Ovary (tissue), 9 donors: ENCODE measurements around the gene CDC6. TPM values are rescaled to one million over a fixed set of nuclear protein-coding genes. Genes with fewer than 3 reads are reported as not detected.
A peak's percentile ranks its signal among the peaks of the same experiment; 100 is the strongest.

ENCODE experiments used
- DNase-seq, 5 donors: peaks; one replicate each; pipeline ENCODE4 v3.0.0-alpha.2; 2019 to 2020
- H3K27ac ChIP-seq, 2 donors: fragments of 200-600 bp; one replicate each; pipeline versions ENCODE4 v1.5.1 to v1.8.0; 2019 to 2022
- H3K27me3 ChIP-seq: fragments of 200-600 bp; one replicate; pipeline ENCODE4 v1.8.0; 2022
- H3K36me3 ChIP-seq: fragments of 200-600 bp; sonication (generic); one replicate; pipeline ENCODE4 v1.5.1; 2019
- H3K4me1 ChIP-seq: one replicate; pipeline ENCODE4 v1.8.1; 2013; ENCODE audit warnings: mild to moderate bottlenecking, moderate library complexity; ENCODE audit not compliant: insufficient read depth
- H3K4me3 ChIP-seq: fragments of 200-600 bp; sonication (generic); one replicate; pipeline ENCODE4 v1.5.1; 2017
- H3K9me3 ChIP-seq, 2 donors: fragments of 200-600 bp in 1 of 2; sonication (generic) in 1 of 2; one replicate each; pipeline versions ENCODE4 v1.5.1 to v1.8.1; 2013 to 2019; ENCODE audit warnings: mild to moderate bottlenecking in 1 of 2, moderate library complexity in 1 of 2
- CTCF ChIP-seq, 3 donors: fragments of 450-650 bp in 2 of 3; fragments of 200-600 bp in 1 of 3; IDR thresholded peaks; one replicate each; pipeline versions ENCODE4 v1.5.1 to v1.8.0; 2016 to 2022; ENCODE audit warnings: antibody characterized with exemption in 3 of 3, mild to moderate bottlenecking in 1 of 3
- EP300 ChIP-seq: sonication (generic); formaldehyde crosslinking; IDR thresholded peaks from one replicate; pipeline ENCODE4 v1.6.1; 2017; ENCODE audit warnings: antibody characterized with exemption
- POLR2A ChIP-seq: fragments of 450-650 bp; IDR thresholded peaks from one replicate; pipeline ENCODE4 v1.6.1; 2017; ENCODE audit warnings: antibody characterized with exemption, mild to moderate bottlenecking, moderate library complexity
- WGBS, 3 donors: extraction: QIAGEN DNeasy Blood & Tissue Kit in 1 of 3; methylation state at CpG; one replicate each; pipeline versions ENCODE4 v1.1.5 to v1.1.7; 2013 to 2017; 5-methylcytosine and 5-hydroxymethylcytosine counted together
- intact Hi-C, 4 donors: fragments of 100-400 bp; cut with DNase I; formaldehyde crosslinking; loops; one replicate each; pipeline versions ENCODE4 v1.11.0 to v1.15.1; 2022 to 2023
- polyA plus RNA-seq, 2 donors: library from polyadenylated mRNA; stranded (reverse); fragments of 200-250 nt in 1 of 2; fragments of 350-450 nt in 1 of 2; fragmentation: Illumina TruSeq in 1 of 2; extraction: RNeasy Lipid Tissue Mini Kit (QIAGEN cat#74804) in 1 of 2; gene quantifications; one replicate each; pipeline ENCODE4 v1.2.3, GENCODE V29; 2013 to 2014
- total RNA-seq, 7 donors: library from RNA; depleted of rRNA in 2 of 7; stranded (reverse); fragments of >200 nt in 2 of 7; fragmentation: NEBNext Ultra II Directional in 3 of 7; extraction: Animal tissue kit (Norgen Biotek cat#: 25700) in 3 of 7; gene quantifications; one replicate each; pipeline versions ENCODE4 v1.1.0 to v1.2.4, GENCODE V29; 2016 to 2023
- donor health status: DM: no; HTN: no; CAD: no; lungs with moderate emphysema.
- donor health status: DM: no; HTN: no; CAD: no.
- donor health status: Bipolar disorder and iron deficiency.
- donor health status: DM: yes; HTN: yes; CAD: no.
- donor health status: DM: no; HTN: no; CAD: no.
- donor health status: DM: yes; HTN: yes; CAD: no.

The CDC6 gene
- total and polyA plus RNA-seq, 9 donors, result 0.34 to 3.8 (median 0.80) TPM

- Histone ChIP-seq H3K36me3 (no peaks in the 10 kb centered on the region), H3K4me3 (no peak overlapping the region), H3K27ac (no peak overlapping the region), H3K9me3 (no peaks in the 10 kb centered on the region), H3K27me3 (no peaks in the 10 kb centered on the region), H3K4me1 (peaks cover 36% of the 10 kb centered on the region)
- 73 to 81% (median 79%) methylated on average over 8 of the region's 8 CpGs for WGBS, 3 donors
- DNase-seq, result no peak
- TF ChIP-seq EP300 (no peak), CTCF (IDR thresholded peaks at IDR 0.05) (no peak), POLR2A (no peak)
- intact Hi-C loops, result no loop called here
Observed at GRCh38 chr17:40337351-40337750, 49.7 kb downstream of the CDC6 start.

DNA sequence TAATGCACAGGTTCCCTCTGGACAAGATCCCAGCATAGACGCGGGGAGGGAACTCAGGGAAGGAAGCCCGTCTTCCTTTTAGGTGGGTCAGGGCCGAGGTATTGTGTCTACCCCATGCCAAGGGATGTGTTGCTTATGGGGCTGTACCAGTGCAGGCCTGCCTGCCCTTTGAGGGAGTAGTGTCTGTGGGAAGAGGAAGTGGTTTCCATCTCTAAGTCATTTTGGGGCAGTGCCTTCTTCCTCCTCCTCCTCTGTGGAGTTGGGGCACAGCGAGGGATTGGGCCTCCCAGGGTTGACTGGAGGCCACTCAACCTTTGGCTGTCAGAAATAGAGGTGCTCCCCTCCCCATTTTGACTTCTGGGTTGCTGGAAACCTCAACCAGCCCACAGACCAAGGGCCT lies 50.4 kb downstream of the CDC6 start:
- Histone ChIP-seq H3K27me3 (no peaks in the 10 kb centered on the region), H3K36me3 (no peaks in the 10 kb centered on the region), H3K9me3 (no peaks in the 10 kb centered on the region), H3K4me3 (no peak overlapping the region), H3K27ac (no peak overlapping the region), H3K4me1 (peaks cover 30% of the 10 kb centered on the region)
- no peak for DNase-seq
- WGBS, 3 donors, result 86 to 98% (median 86%) methylated on average over 5 of the region's 5 CpGs
- intact Hi-C loops, result no loop called here
- TF ChIP-seq CTCF (IDR thresholded peaks at IDR 0.05), result no peak
- no peak for TF ChIP-seq EP300
- no peak for TF ChIP-seq POLR2A

GRCh38 chr17:40338941-40339649 lies 51.4 kb downstream of the CDC6 start:
- no peak for TF ChIP-seq POLR2A
- no peak for TF ChIP-seq EP300
- no peak for TF ChIP-seq CTCF (IDR thresholded peaks at IDR 0.05)

DNA sequence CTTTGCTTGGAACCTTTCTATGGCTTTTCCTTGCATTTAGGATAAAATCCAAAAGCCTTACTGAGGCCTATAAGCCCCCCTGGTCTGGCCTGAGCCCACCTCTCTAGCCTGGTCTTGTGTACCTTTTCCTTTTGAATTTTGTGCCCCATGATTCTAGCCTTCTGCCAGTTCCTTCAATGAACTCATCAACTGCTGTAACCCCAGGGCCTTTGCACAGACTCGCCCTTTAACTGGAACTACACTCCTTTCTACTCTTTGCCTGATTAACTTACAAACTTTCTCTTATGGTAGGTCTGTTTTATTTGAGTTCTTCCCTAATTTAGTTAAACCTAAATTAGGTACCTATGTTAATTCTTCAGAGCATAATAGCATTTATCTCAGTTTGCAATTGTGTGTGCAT lies 52.6 kb downstream of the CDC6 start:
- Histone ChIP-seq H3K4me1 (peaks cover 18% of the 10 kb centered on the region), H3K4me3 (no peak overlapping the region), H3K27me3 (no peaks in the 10 kb centered on the region), H3K36me3 (no peaks in the 10 kb centered on the region), H3K9me3 (no peaks in the 10 kb centered on the region), H3K27ac (peak overlapping the region in 1 of 2 donors; percentile 84)
- DNase-seq, result no peak
- intact Hi-C loops, result no loop called here
- TF ChIP-seq POLR2A (no peak), EP300 (no peak), CTCF (IDR thresholded peaks at IDR 0.05) (no peak)
- 90 to 100% (median 96%) methylated on average over 1 of the region's 1 CpG for WGBS, 3 donors

More at GRCh38 chr17:40338941-40339649, 51.4 kb downstream of the CDC6 start:
- Histone ChIP-seq H3K27me3 (no peaks in the 10 kb centered on the region), H3K4me3 (no peak overlapping the region), H3K9me3 (no peaks in the 10 kb centered on the region), H3K4me1 (peaks cover 22% of the 10 kb centered on the region), H3K27ac (peak overlapping the region in 1 of 2 donors; percentile 48), H3K36me3 (no peaks in the 10 kb centered on the region)
- intact Hi-C loops, result no loop called here
- 48 to 61% (median 49%) methylated on average over 13 of the region's 13 CpGs for WGBS, 3 donors
- DNase-seq, result peak in 2 of 5 donors; percentile 70 to 80
